22Rv1 (cell line): Measurements from ENCODE around the gene RTN4.

Experiments used
- CTCF ChIP-seq: fragments of 450-650 bp; IDR thresholded peaks from 2 replicates; pipeline ENCODE4 v1.5.1; 2017; ENCODE audit warnings: mild to moderate bottlenecking
- ZFX ChIP-seq: fragments of 450-650 bp; IDR thresholded peaks from 2 replicates; pipeline ENCODE4 v1.6.1; 2017; ENCODE audit warnings: antibody characterized with exemption, borderline replicate concordance

GRCh38 chr2:55014962-55015939 lies 35.0 kb downstream of the RTN4 start:
- TF ChIP-seq CTCF (peak; percentile 84), ZFX (no peak)
